ENCODE data around the gene FAM53C.

- no peak for TF ChIP-seq ZNF561 (tag by site-specific recombination; IDR thresholded peaks at IDR 0.05; ENCODE audit: borderline replicate concordance)
- TF ChIP-seq PATZ1 (tag by site-specific recombination; IDR thresholded peaks at IDR 0.05), result no peak
- no peak for TF ChIP-seq CTCF (tag by site-specific recombination; IDR thresholded peaks at IDR 0.05)
- no peak for TF ChIP-seq ZNF449 (tag by site-specific recombination; IDR thresholded peaks at IDR 0.05)
- TF ChIP-seq BCL11A (tag by site-specific recombination; IDR thresholded peaks at IDR 0.05; ENCODE audit: low read depth), result no peak
- no peak for TF ChIP-seq ZNF707 (tag by site-specific recombination; IDR thresholded peaks at IDR 0.05)
Observed at GRCh38 chr5:138369261-138369660, 31.2 kb downstream of the FAM53C start.
